Suppressor macrophage treated with lipopolysaccharide for 1 hour (primary cell): ENCODE measurements around the gene SPARC.
"Not testable (repeated sequence)": the region's sequence is repeated elsewhere in the genome, so short reads cannot be mapped to it uniquely, and the experiment has no call there.

ENCODE experiments used
- DNase-seq, 3 donors: peaks; one replicate each; pipeline ENCODE4 v3.0.0-alpha.2; 2020 to 2022

The SPARC gene

GRCh38 chr5:151700296-151700695 is 13.6 kb upstream of the SPARC start:
- no peak for DNase-seq

- DNase-seq: no peak
These were observed 12.6 kb upstream of the SPARC start for GRCh38 chr5:151699071-151699901.

- DNase-seq: not testable (repeated sequence)
These were observed 11.4 kb upstream of the SPARC start for GRCh38 chr5:151698081-151698480.

GRCh38 chr5:151697452-151697851 is 10.7 kb upstream of the SPARC start:
- DNase-seq: no peak

- DNase-seq: peak in 1 of 3 donors; percentile 35
These were observed 9.9 kb upstream of the SPARC start for GRCh38 chr5:151696470-151697061.

- no peak for DNase-seq
These were observed 8.7 kb upstream of the SPARC start for GRCh38 chr5:151695464-151695863.

- DNase-seq: no peak
These were observed 7.3 kb upstream of the SPARC start for GRCh38 chr5:151694035-151694485.

GRCh38 chr5:151692312-151692711 is 5.6 kb upstream of the SPARC start:
- no peak for DNase-seq

- peak in 1 of 3 donors; percentile 15 for DNase-seq
These were observed 5.0 kb upstream of the SPARC start for GRCh38 chr5:151691706-151692105.

GRCh38 chr5:151689591-151689990 is 2.9 kb upstream of the SPARC start:
- DNase-seq: not testable (repeated sequence)

GRCh38 chr5:151688436-151688835 is 1.7 kb upstream of the SPARC start:
- DNase-seq: no peak

- DNase-seq: no peak
These were observed 704 bp downstream of the SPARC start for GRCh38 chr5:151685749-151686673.

GRCh38 chr5:151684690-151685361 is 1.9 kb downstream of the SPARC start:
- peak in 2 of 3 donors; percentile 39 to 41 for DNase-seq

GRCh38 chr5:151683986-151684588 is 2.6 kb downstream of the SPARC start:
- peak; percentile 48 to 61 (median 60) for DNase-seq

- no peak for DNase-seq
These were observed 3.3 kb downstream of the SPARC start for GRCh38 chr5:151683444-151683843.

GRCh38 chr5:151682751-151683331 is 3.9 kb downstream of the SPARC start:
- peak in 2 of 3 donors; percentile 42 to 46 for DNase-seq

- no peak for DNase-seq
These were observed 4.5 kb downstream of the SPARC start for GRCh38 chr5:151682240-151682639.

GRCh38 chr5:151680944-151681427 is 5.7 kb downstream of the SPARC start:
- DNase-seq: no peak

- DNase-seq: not testable (repeated sequence)
These were observed 6.6 kb downstream of the SPARC start for GRCh38 chr5:151680156-151680505.

GRCh38 chr5:151679421-151680155 is 7.1 kb downstream of the SPARC start:
- no peak for DNase-seq

- DNase-seq: no peak
These were observed 8.0 kb downstream of the SPARC start for GRCh38 chr5:151678713-151679112.
